ENCODE measurements around the gene DENND1C. TPM values are rescaled to one million over a fixed set of nuclear protein-coding genes. Genes with fewer than 3 reads are reported as not detected.

Gene DENND1C
- total and polyA plus RNA-seq, 2 of the 8 experiments (the other 6 are each of a cell fraction or from before 2014, with no cell fraction given): 3.6 to 4.0 TPM

GRCh38 chr19:6443986-6444385, 37.6 kb downstream of the DENND1C start:
- Histone ChIP-seq H3K4me3 (ENCODE audit: extremely low read depth in 1 of 4, insufficient read depth in 2 of 4, low read depth in 3 of 4, low read length in 4 of 4) (no peak overlapping the region), H3K23ac (ENCODE audit: insufficient read length) (no peak overlapping the region), H3K18ac (ENCODE audit: extremely low read depth, low read length) (no peak overlapping the region), H2AK5ac (ENCODE audit: low read depth, low read length) (no peak overlapping the region), H3K4me2 (ENCODE audit: insufficient read depth in 1 of 2, low read depth in 2 of 2, low read length in 2 of 2) (no peak overlapping the region), H4K8ac (ENCODE audit: extremely low read depth, insufficient read depth, low read length) (no peak overlapping the region), H3K4me1 (replicated peaks in 1 of 4; ENCODE audit: control insufficient read depth in 3 of 4, insufficient read depth in 4 of 4, low read length in 3 of 4) (no peaks in the 10 kb centered on the region), H3K9me3 (ENCODE audit: insufficient read depth in 2 of 2, low read depth in 1 of 2, low read length in 1 of 2) (no peaks in the 10 kb centered on the region), H3K9ac (replicated peaks in 1 of 4; ENCODE audit: extremely low read depth in 1 of 4, low read depth in 3 of 4, low read length in 3 of 4) (no peak overlapping the region), H2BK12ac (ENCODE audit: low read depth, low read length) (no peak overlapping the region), H3K36me3 (ENCODE audit: control insufficient read depth in 2 of 4, insufficient read depth in 4 of 4, low read length in 3 of 4) (no peaks in the 10 kb centered on the region), H3K4ac (replicated peaks; ENCODE audit: insufficient read length, low read depth, low read length) (no peak overlapping the region), H3K27me3 (replicated peaks in 1 of 4; ENCODE audit: control insufficient read depth in 3 of 4, extremely low read depth in 1 of 4, insufficient read depth in 3 of 4, low read length in 3 of 4) (no peaks in the 10 kb centered on the region), H4K20me1 (replicated peaks in 1 of 2; ENCODE audit: control insufficient read depth in 1 of 2, insufficient read depth in 2 of 2, low read length in 2 of 2) (no peaks in the 10 kb centered on the region), H3K56ac (replicated peaks; ENCODE audit: insufficient read length, low read depth, low read length) (no peak overlapping the region), H4K91ac (replicated peaks; ENCODE audit: insufficient read length, low read length) (no peak overlapping the region), H2AFZ (ENCODE audit: low read length) (no peak overlapping the region), H2BK20ac (ENCODE audit: low read length) (no peak overlapping the region), H3K79me2 (ENCODE audit: control insufficient read depth in 1 of 2, insufficient read depth in 2 of 2, low read length in 2 of 2) (no peaks in the 10 kb centered on the region), H3K14ac (ENCODE audit: insufficient read length) (no peak overlapping the region), H2BK15ac (ENCODE audit: low read length) (no peak overlapping the region), H2BK5ac (ENCODE audit: low read depth, low read length) (no peak overlapping the region), H3K79me1 (ENCODE audit: low read depth, low read length) (no peaks in the 10 kb centered on the region), H4K5ac (ENCODE audit: insufficient read length, low read depth, low read length) (no peak overlapping the region), H3K27ac (ENCODE audit: low read depth, low read length) (no peak overlapping the region), H2BK120ac (replicated peaks; ENCODE audit: low read depth, low read length) (no peak overlapping the region), H3K23me2 (ENCODE audit: low read depth, low read length) (no peaks in the 10 kb centered on the region)
- POLR2A ChIA-PET (ENCODE audit: partially characterized antibody): interaction anchor here (0.6 to 2.1 kb wide), 2 partner anchors 8 to 9 kb away, joined by 3 to 4 read pairs; no protein-coding TSS in a partner anchor
- CTCF ChIA-PET (ENCODE audit: partially characterized antibody): interaction anchor here (0.6 to 1.7 kb wide), 3 partner anchors 26 to 1624 kb away, joined by 3 to 4 read pairs (median 3); no protein-coding TSS in a partner anchor
- WGBS, 2 experiments (ENCODE audit: extremely low coverage in 1 of 2, insufficient coverage in 1 of 2, insufficient read length in 1 of 2, insufficient replicate concordance in 2 of 2, low coverage in 1 of 2, low lambda C conversion rate in 2 of 2, missing lambda C conversion rate in 1 of 2): 89% methylated on average over 13 of the region's 13 CpGs; no CpG with 5 or more reads in 1 of the 2 experiments
- DNase-seq (ENCODE audit: low read depth in 1 of 2, low spot score in 2 of 2) (no peak), FAIRE-seq (no peak)
- TF ChIP-seq GABPA (IDR thresholded peaks at IDR 0.05; ENCODE audit: borderline replicate concordance, insufficient read depth, low read length) (no peak), TEAD4 (IDR thresholded peaks at IDR 0.05; ENCODE audit: low read depth, low read length) (no peak), SIN3A (conservative IDR thresholded peaks at IDR 0.05 in 1 of 2, IDR thresholded peaks at IDR 0.05 in 1 of 2; ENCODE audit: low read depth in 1 of 2, low read length in 2 of 2) (no peak), RAD21 (IDR thresholded peaks at IDR 0.05 in 1 of 2, conservative IDR thresholded peaks at IDR 0.05 in 1 of 2; ENCODE audit: low read depth in 2 of 2, low read length in 2 of 2) (no peak), TAF7 (optimal IDR thresholded peaks at IDR 0.05; ENCODE audit: borderline replicate concordance, low read depth, low read length) (no peak), HDAC2 (IDR thresholded peaks at IDR 0.05; ENCODE audit: borderline replicate concordance in 1 of 2, low read depth in 2 of 2, low read length in 2 of 2) (no peak)
